ENCODE results near the gene ETS1.
A peak's percentile ranks its signal among the peaks of the same experiment; 100 is the strongest.

Gene ETS1

DNA sequence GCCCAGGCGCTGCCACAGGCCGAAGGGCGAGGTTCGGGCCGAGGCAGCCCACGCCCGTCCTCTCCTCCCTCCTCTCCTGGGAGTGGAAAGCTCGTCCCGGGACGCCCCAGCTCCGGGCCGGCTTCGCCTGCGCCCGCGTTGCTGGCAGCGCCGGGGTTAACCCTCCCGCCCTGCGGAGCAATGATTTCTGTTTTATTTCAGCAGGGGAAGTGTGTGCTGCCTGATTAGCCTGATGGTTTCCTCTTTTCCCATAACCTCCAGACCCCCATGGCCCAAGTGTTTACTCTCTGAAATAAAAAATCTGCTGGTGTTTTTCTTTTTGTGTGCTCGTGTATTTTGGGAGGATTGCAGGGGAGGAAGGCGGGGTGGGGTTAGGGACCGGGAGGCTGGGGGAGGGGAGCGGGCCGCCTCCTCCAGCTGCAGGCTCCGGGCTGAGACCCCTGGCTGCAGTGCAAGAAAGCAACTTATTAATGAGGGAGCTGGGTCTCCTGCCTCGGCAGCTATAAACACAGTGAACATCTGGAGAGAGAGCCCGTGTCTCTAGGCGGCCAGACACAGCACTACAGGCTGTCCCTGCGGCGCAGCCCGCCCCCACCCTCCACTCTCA, 38.6 kb downstream of the ETS1 start:
- no peak overlapping the region for H2AFZ ChIP-seq (ENCODE audit: low read depth, low read length)
- peaks cover 29% of the 10 kb centered on the region for H3K4me1 ChIP-seq (ENCODE audit: insufficient read depth, low read length)
- peaks cover 21% of the 10 kb centered on the region for H3K27me3 ChIP-seq (ENCODE audit: insufficient read depth, low read length)
- peak overlapping the region; percentile 42 for H3K4me3 ChIP-seq (ENCODE audit: low read length)
- H3K36me3 ChIP-seq (ENCODE audit: insufficient read depth, low read length) = no peaks in the 10 kb centered on the region
- no peaks in the 10 kb centered on the region for H3K9me3 ChIP-seq (ENCODE audit: low read length)

DNA sequence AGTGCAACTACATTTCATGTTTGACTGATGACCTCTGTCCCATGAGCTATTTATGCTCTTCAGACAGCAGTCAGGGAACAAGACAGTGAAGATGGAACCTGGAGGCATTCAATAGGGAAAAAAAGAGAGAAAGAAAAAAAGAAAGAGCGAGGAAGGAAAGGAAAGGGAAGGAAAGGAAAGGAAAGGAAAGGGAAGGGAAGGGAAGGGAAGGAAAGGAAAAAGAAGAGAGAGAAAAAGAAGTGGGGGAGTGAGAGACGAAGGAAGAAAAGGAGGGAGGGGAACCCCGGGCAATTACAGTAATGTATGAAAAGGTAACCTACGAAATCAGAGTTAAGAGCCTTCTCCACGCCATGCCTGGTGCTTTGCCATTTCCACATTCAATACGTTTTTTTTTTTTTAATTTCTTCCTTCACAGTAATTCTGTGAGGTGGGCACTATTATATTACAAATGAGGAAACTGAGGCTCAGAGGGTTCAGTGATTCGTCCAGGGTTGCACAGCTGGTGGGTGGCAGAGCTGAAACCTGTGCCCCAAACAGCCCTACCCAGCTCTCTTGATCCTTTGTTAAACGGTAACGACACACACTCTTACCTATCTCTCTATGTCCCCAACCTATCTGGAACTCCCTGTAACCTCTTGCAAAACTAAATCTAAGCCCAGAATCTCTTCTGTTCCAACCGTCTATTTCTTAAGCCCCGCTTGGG, 39.3 kb downstream of the ETS1 start:
- peaks cover 25% of the 10 kb centered on the region for H3K27me3 ChIP-seq (ENCODE audit: insufficient read depth, low read length)
- H3K4me3 ChIP-seq (ENCODE audit: low read length) = peak overlapping the region; percentile 42
- H3K9me3 ChIP-seq (ENCODE audit: low read length) = no peaks in the 10 kb centered on the region
- no peaks in the 10 kb centered on the region for H3K36me3 ChIP-seq (ENCODE audit: insufficient read depth, low read length)
- no peak overlapping the region for H2AFZ ChIP-seq (ENCODE audit: low read depth, low read length)
- H3K4me1 ChIP-seq (ENCODE audit: insufficient read depth, low read length) = peaks cover 30% of the 10 kb centered on the region

DNA sequence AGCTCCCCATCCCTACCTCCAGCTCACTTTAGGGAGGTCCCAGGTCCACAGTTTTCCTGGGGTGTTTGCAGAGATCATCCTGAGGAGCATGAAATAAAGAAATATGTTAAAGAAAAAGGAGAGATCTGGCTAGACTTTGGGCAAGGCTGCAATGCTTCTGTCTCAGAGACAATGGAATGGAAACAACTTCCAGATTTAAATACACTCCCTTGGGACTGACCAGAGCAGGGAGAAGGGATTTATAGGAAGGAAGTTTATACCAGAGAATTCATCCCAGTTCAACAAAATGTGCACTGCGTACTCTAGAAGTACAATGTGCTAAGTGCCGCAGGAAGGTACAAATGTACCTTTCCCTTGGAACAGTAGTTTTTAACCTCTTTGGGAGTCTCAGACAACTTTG, 40.4 kb downstream of the ETS1 start:
- H2AFZ ChIP-seq (ENCODE audit: low read depth, low read length) = no peak overlapping the region
- H3K4me3 ChIP-seq (ENCODE audit: low read length) = no peak overlapping the region
- H3K36me3 ChIP-seq (ENCODE audit: insufficient read depth, low read length) = no peaks in the 10 kb centered on the region
- H3K4me1 ChIP-seq (ENCODE audit: insufficient read depth, low read length) = peaks cover 26% of the 10 kb centered on the region
- no peaks in the 10 kb centered on the region for H3K9me3 ChIP-seq (ENCODE audit: low read length)
- peaks cover 31% of the 10 kb centered on the region for H3K27me3 ChIP-seq (ENCODE audit: insufficient read depth, low read length)

DNA sequence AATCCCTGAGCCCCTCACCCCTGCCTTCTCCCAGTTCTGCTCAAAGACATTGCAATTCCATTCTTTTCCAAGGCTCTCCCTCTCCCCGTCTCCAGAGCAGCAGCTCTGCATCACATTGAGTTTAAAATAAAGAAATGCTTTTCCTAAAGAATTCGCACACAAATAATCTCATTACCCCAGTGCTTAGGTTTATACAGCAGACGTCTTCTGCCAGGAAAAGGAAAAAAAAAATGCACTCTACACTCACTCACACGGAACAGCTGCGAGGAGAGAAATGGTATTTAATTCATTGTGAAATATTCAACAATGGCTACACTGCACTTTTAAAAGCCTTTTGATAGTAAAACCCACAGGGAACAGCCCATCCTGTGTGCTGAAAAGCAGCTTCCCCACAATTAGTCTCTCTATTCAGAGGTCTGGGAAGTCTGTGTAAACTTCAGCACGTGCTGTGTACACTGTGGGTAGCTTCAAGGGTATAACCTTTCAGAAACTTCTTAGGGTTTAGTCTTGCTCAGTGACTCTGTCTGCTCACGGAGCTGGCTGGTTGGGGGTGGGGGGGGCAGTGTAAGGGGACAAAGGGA, 42.8 kb downstream of the ETS1 start:
- Histone ChIP-seq H3K27me3 (ENCODE audit: insufficient read depth, low read length) (peaks cover 36% of the 10 kb centered on the region), H3K36me3 (ENCODE audit: insufficient read depth, low read length) (no peaks in the 10 kb centered on the region), H3K4me1 (ENCODE audit: insufficient read depth, low read length) (peaks cover 24% of the 10 kb centered on the region), H3K9me3 (ENCODE audit: low read length) (no peaks in the 10 kb centered on the region), H2AFZ (ENCODE audit: low read depth, low read length) (no peak overlapping the region), H3K4me3 (ENCODE audit: low read length) (no peak overlapping the region)

DNA sequence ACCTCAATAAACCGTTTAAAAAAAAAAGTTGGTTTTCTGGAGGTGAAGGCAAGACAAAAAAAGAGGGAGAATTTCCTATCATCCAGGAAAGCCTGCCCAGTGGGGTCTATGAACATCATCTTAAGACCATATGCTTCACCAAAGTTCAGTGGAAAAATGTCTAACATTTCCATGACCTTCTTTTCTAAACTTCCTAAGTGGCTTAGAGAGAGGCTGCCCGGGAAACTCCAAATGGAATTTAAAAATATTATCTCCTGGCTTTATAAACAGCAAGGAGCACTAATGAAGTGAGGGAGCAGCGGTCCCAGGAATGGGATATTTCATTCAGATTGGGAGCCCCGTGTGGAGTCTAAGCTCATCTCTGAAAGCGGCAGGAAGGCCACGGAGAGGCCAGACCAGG, 46.9 kb downstream of the ETS1 start:
- Histone ChIP-seq H3K4me3 (ENCODE audit: low read length) (no peak overlapping the region), H3K36me3 (ENCODE audit: insufficient read depth, low read length) (no peaks in the 10 kb centered on the region), H2AFZ (ENCODE audit: low read depth, low read length) (no peak overlapping the region), H3K27me3 (ENCODE audit: insufficient read depth, low read length) (peaks cover 35% of the 10 kb centered on the region), H3K4me1 (ENCODE audit: insufficient read depth, low read length) (peaks cover 19% of the 10 kb centered on the region), H3K9me3 (ENCODE audit: low read length) (peaks cover 2% of the 10 kb centered on the region)

DNA sequence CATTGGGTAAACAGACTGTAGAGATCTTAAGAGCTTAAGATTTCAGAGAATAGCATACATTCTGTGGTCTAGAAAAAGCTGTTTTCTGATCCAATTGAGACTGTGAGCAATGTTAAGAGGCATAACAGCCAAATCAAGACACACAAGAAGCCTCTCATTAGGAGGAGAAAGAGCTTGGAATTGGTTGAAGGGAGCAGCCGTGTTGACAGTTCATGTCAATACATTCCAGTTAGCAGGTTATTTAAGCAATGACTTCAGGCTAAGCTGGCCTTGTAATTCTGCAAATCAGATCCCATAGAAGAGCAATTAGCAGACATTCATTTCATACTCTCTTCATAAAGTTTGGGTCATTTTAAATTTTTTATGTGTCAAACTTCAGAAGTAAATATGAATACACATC, 50.9 kb downstream of the ETS1 start:
- H3K4me1 ChIP-seq (ENCODE audit: insufficient read depth, low read length) = peaks cover 16% of the 10 kb centered on the region
- peaks cover 2% of the 10 kb centered on the region for H3K9me3 ChIP-seq (ENCODE audit: low read length)
- H2AFZ ChIP-seq (ENCODE audit: low read depth, low read length) = no peak overlapping the region
- no peaks in the 10 kb centered on the region for H3K36me3 ChIP-seq (ENCODE audit: insufficient read depth, low read length)
- no peak overlapping the region for H3K4me3 ChIP-seq (ENCODE audit: low read length)
- peaks cover 31% of the 10 kb centered on the region for H3K27me3 ChIP-seq (ENCODE audit: insufficient read depth, low read length)

DNA sequence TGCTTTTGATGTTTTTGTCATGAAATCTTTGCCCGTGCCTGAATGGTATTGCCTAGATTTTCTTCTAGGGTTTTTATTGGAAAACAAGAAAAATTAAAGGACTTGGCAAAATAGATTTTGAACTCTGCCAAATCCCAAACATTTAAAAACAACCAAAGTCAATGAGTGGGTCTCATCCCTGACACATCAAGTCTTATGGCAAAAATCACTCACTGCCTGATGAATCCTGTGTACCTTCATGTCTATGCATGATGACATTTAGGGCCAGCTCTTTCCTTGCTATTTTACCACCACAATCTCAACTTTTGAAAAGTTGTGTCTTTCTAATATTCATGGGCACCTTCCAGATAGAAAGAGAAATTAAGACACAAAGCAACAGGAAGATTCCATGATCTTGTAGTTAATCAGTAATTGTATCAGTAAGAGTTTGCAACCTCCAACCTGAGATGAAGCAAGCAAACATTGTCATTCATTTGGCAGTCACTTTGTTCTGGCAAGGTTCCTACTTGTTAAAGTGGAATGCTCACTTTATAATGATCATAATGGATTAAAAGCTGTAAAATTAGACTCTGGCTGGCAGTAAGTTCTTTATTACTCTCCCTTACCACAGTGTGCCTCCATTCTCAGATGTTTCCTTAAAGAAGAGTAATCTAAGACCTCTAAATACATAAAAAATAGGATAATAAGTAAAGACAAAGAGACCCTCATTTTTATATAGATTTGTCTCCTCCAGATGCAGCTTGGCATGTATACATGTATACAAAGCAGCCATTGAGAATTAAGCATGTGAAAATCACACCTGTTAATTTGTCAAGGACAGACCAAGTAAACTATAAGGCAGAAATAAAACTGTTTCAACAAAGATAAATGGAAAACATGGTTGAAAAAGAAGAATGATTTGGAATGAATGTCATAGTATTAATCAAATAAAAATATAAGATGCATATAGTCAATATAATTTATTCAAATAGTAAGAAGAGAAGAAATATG, 51.6 kb downstream of the ETS1 start:
- no peak overlapping the region for H2AFZ ChIP-seq (ENCODE audit: low read depth, low read length)
- H3K4me1 ChIP-seq (ENCODE audit: insufficient read depth, low read length) = peaks cover 16% of the 10 kb centered on the region
- H3K36me3 ChIP-seq (ENCODE audit: insufficient read depth, low read length) = no peaks in the 10 kb centered on the region
- H3K9me3 ChIP-seq (ENCODE audit: low read length) = peaks cover 2% of the 10 kb centered on the region
- peaks cover 30% of the 10 kb centered on the region for H3K27me3 ChIP-seq (ENCODE audit: insufficient read depth, low read length)
- no peak overlapping the region for H3K4me3 ChIP-seq (ENCODE audit: low read length)

DNA sequence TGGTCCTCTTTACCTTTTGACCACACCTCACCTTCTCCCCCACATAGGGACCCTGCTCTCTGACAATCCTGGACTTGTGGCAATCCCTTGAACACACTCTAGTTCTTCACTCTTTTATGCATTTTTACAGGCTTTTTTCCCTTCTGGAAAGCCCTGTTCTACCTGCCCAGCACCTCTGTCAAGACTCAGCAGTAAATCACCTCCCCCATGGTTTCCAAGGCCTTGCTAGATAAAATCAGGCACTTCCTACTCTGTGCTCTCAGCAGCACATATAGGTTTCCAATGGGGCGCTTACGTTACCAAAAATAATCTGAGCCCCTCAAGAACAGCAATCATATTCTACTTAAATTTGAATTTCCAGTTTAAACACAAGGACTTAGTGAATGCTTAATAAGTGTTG, 53.9 kb downstream of the ETS1 start:
- Histone ChIP-seq H3K4me3 (ENCODE audit: low read length) (no peak overlapping the region), H3K4me1 (ENCODE audit: insufficient read depth, low read length) (peaks cover 23% of the 10 kb centered on the region), H3K27me3 (ENCODE audit: insufficient read depth, low read length) (peaks cover 45% of the 10 kb centered on the region), H3K36me3 (ENCODE audit: insufficient read depth, low read length) (no peaks in the 10 kb centered on the region), H3K9me3 (ENCODE audit: low read length) (peaks cover 2% of the 10 kb centered on the region), H2AFZ (ENCODE audit: low read depth, low read length) (no peak overlapping the region)

DNA sequence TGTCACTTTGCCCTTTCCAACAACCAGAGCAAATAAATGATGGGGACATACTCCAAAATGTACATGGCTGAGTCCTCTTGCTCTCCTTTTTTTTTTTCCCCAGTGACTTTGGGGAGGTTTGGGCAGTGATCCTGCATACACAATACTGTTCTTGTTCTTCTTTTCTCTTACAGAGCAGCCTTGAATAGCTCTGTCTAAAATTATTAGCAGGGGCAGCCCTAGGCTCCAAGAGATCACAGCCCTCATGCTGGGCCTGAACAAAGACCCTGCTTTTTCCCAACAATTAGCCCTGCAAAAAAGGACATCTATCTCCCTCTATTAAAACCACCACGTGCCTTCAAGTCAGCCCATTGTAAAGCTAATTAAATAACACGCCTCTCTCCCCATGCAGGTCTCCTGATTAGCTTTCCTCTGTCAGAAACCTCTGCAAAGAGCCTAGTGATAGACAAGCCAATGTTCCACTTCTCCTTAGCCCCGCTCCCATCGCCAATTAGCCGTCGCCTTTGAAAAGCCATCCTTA, 54.7 kb downstream of the ETS1 start:
- Histone ChIP-seq H2AFZ (ENCODE audit: low read depth, low read length) (no peak overlapping the region), H3K27me3 (ENCODE audit: insufficient read depth, low read length) (peaks cover 44% of the 10 kb centered on the region), H3K36me3 (ENCODE audit: insufficient read depth, low read length) (no peaks in the 10 kb centered on the region), H3K9me3 (ENCODE audit: low read length) (peaks cover 2% of the 10 kb centered on the region), H3K4me3 (ENCODE audit: low read length) (no peak overlapping the region), H3K4me1 (ENCODE audit: insufficient read depth, low read length) (peaks cover 31% of the 10 kb centered on the region)

DNA sequence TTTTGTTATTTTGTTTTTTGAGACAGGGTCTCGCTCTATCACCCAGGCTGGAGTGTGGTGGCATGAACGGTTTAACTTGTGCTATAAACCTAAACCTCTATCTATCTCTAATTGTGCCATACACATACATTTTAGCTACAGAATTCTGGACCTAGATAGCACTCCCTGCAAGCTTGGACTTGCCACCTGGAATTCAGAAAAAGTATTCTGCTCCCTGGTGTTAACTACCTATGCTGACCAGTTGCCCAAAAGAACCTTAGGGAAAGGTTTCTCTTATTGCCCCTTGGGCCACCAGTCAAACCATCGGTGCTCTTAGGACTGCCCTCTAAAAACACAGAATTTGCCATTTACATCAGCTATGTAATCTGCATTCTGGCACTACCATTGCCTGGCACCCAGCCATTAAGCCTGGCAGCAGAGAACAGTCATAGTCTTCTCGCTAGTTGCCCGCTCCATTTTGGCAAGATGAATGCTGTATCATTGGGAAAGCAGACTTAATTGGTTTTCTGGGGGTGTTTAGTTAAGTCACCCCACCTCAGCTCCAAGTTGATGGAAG, 55.3 kb downstream of the ETS1 start:
- H3K4me1 ChIP-seq (ENCODE audit: insufficient read depth, low read length) = peaks cover 36% of the 10 kb centered on the region
- H3K9me3 ChIP-seq (ENCODE audit: low read length) = peaks cover 2% of the 10 kb centered on the region
- no peak overlapping the region for H2AFZ ChIP-seq (ENCODE audit: low read depth, low read length)
- no peaks in the 10 kb centered on the region for H3K36me3 ChIP-seq (ENCODE audit: insufficient read depth, low read length)
- peaks cover 40% of the 10 kb centered on the region for H3K27me3 ChIP-seq (ENCODE audit: insufficient read depth, low read length)
- no peak overlapping the region for H3K4me3 ChIP-seq (ENCODE audit: low read length)

DNA sequence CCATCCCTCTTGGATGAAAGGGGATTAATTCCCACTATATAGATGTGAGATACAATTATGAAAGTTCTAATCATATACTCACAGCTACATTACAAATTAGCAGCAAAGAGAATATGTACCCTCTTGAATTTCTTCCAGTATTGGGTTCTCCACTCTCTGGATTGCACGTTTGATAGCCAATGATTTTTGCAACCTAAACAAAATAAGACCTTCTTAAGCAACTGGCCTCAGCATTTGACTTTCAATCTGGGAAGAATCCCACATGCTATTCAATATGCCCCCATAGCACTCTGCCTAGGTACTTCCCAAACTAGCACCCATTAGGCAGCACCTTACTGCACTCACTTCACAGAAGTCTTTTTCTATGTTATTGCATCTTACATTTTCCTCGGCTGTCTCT, 55.8 kb downstream of the ETS1 start:
- Histone ChIP-seq H3K9me3 (ENCODE audit: low read length) (peaks cover 2% of the 10 kb centered on the region), H3K36me3 (ENCODE audit: insufficient read depth, low read length) (no peaks in the 10 kb centered on the region), H3K4me3 (ENCODE audit: low read length) (no peak overlapping the region), H3K4me1 (ENCODE audit: insufficient read depth, low read length) (peaks cover 36% of the 10 kb centered on the region), H2AFZ (ENCODE audit: low read depth, low read length) (no peak overlapping the region), H3K27me3 (ENCODE audit: insufficient read depth, low read length) (peaks cover 35% of the 10 kb centered on the region)

DNA sequence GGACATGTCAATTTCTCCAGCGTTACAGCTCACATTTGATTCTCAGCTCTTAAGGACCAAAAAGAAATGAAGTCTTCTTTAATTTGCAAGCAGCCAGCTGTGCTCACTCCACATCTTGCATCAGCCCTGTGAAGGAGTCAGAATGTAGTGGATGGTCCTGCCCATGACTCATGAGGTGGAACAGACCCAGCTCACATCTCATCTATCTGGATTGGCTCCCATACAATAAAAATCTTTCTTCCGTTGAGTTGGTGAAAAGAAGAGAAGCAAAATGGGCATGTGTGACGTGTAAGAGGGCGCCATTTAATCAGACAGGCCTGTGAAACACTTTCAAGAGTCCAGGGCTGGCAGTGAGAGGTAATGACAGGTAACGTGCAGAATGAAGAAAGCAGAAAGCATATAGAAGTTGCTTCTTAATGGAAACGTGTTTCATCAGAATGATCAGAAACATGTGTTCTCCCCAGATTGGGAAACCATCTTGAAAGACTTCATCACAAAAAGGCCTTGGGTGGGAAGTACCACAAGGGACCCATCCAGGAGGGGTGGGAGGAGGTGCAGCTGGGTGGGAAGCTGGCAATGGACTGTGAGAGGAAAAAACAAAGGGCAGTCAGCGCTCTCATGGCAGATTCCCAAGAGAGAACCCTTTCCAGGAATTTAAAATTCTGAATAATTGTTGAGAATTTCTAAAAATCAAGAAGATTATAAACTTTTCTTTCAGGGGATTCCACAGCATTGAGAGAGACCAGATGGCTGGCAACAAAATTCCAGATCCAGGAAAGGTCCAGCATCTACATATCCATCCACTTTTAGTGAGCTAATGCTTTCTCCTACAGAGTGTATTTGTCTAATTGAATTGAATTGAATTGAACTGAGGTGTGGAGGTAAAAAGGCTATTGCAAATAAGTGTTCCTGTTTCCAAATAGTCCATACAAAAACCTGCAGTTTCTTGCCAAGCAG, 57.0 kb downstream of the ETS1 start:
- H3K4me1 ChIP-seq (ENCODE audit: insufficient read depth, low read length) = peaks cover 39% of the 10 kb centered on the region
- H3K36me3 ChIP-seq (ENCODE audit: insufficient read depth, low read length) = no peaks in the 10 kb centered on the region

More for the DNA sequence above, 57.0 kb downstream of the ETS1 start:
- H3K4me3 ChIP-seq (ENCODE audit: low read length) = no peak overlapping the region
- peaks cover 25% of the 10 kb centered on the region for H3K27me3 ChIP-seq (ENCODE audit: insufficient read depth, low read length)
- H2AFZ ChIP-seq (ENCODE audit: low read depth, low read length) = no peak overlapping the region
- no peaks in the 10 kb centered on the region for H3K9me3 ChIP-seq (ENCODE audit: low read length)
